IMR-90 (cell line): ENCODE measurements around the gene HACL1. TPM values are rescaled to one million over a fixed set of nuclear protein-coding genes. Genes with fewer than 3 reads are reported as not detected.
A peak's percentile ranks its signal among the peaks of the same experiment; 100 is the strongest.

ENCODE experiments used
- ATAC-seq: fragments of 200-7000 bp; cut with Tn5 transposase; 2 replicates; pipeline ENCODE4 v1.9.1; 2020; ENCODE audit warnings: low read depth, mild to moderate bottlenecking, moderate library complexity
- BruUV-seq: library from RNA; stranded (reverse); fragments of 400-500 nt; replicated peaks from 2 replicates; lab custom pipeline; 2021; lab: Mats Ljungman, UMichigan
- CTCF ChIA-PET: fragments of 300-600 bp; formaldehyde crosslinking; extraction: SDS; loops from one replicate; lab custom pipeline; 2021; ENCODE audit warnings: antibody characterized with exemption; lab: Yijun Ruan, JAX
- POLR2A ChIA-PET: fragments of 300-600 bp; sonication (Branson Sonifier 250); formaldehyde crosslinking; loops from one replicate; lab custom pipeline; 2022; ENCODE audit warnings: antibody characterized with exemption; ENCODE audit not compliant: unreplicated experiment; lab: Charles Lee
- DNase-seq: peaks from one replicate; pipeline ENCODE4 v3.0.0; 2013
- H2AFZ ChIP-seq: replicated peaks from 2 replicates; pipeline ENCODE3; 2013; ENCODE audit warnings: low read length, mild to moderate bottlenecking; ENCODE audit not compliant: poor library complexity
- H2AK5ac ChIP-seq: 2 replicates; pipeline ENCODE4 v1.6.1; 2013; ENCODE audit warnings: low read depth, low read length, inconsistent platforms
- H2AK9ac ChIP-seq: replicated peaks from 2 replicates; pipeline ENCODE3; 2013; ENCODE audit warnings: mild to moderate bottlenecking, low read depth, low read length, moderate library complexity; ENCODE audit not compliant: poor library complexity
- H2BK120ac ChIP-seq: 2 replicates; pipeline ENCODE4 v1.6.1; 2013; ENCODE audit warnings: low read depth, low read length, inconsistent platforms
- H2BK15ac ChIP-seq: 3 replicates; pipeline ENCODE4 v1.6.1; 2013; ENCODE audit warnings: low read depth, low read length, inconsistent platforms
- H2BK20ac ChIP-seq: 2 replicates; pipeline ENCODE4 v1.6.1; 2013; ENCODE audit warnings: low read depth, mild to moderate bottlenecking, inconsistent platforms, low read length, moderate library complexity
- H2BK5ac ChIP-seq: 2 replicates; pipeline ENCODE4 v1.6.1; 2013; ENCODE audit warnings: mild to moderate bottlenecking, low read depth, low read length, inconsistent platforms; ENCODE audit not compliant: poor library complexity, severe bottlenecking
- H3K14ac ChIP-seq: replicated peaks from 2 replicates; pipeline ENCODE4 v1.6.1; 2013; ENCODE audit warnings: low read depth, low read length, inconsistent platforms
- H3K18ac ChIP-seq: 2 replicates; pipeline ENCODE4 v1.6.1; 2013; ENCODE audit warnings: low read depth, low read length, control low read depth
- H3K23ac ChIP-seq: 2 replicates; pipeline ENCODE4 v1.6.1; 2013; ENCODE audit warnings: low read depth, low read length, inconsistent platforms
- H3K27ac ChIP-seq: 2 replicates; pipeline ENCODE4 v1.5.1; 2013; ENCODE audit warnings: mild to moderate bottlenecking, control low read depth, low read length; ENCODE audit not compliant: insufficient read depth
- H3K27me3 ChIP-seq: 2 replicates; pipeline ENCODE4 v1.6.1; 2013; ENCODE audit warnings: low read length; ENCODE audit not compliant: control insufficient read depth, insufficient read depth
- H3K36me3 ChIP-seq: 2 replicates; pipeline ENCODE4 v1.6.1; 2013; ENCODE audit warnings: low read length, mixed read lengths; ENCODE audit not compliant: control insufficient read depth, insufficient read depth
- H3K4ac ChIP-seq: 2 replicates; pipeline ENCODE4 v1.6.1; 2013; ENCODE audit warnings: low read depth, low read length, inconsistent platforms
- H3K4me1 ChIP-seq: 2 replicates; pipeline ENCODE4 v1.6.1; 2013; ENCODE audit warnings: low read length, mixed read lengths; ENCODE audit not compliant: control insufficient read depth, insufficient read depth
- H3K4me2 ChIP-seq: 2 replicates; pipeline ENCODE4 v1.6.1; 2013; ENCODE audit warnings: low read depth, mild to moderate bottlenecking, control low read depth, low read length, moderate library complexity
- H3K4me3 ChIP-seq: 2 replicates; pipeline ENCODE4 v1.5.1; 2013; ENCODE audit warnings: low read depth, mild to moderate bottlenecking, control low read depth, low read length, moderate library complexity; ENCODE audit not compliant: insufficient read depth
- H3K56ac ChIP-seq: 2 replicates; pipeline ENCODE4 v1.6.1; 2013; ENCODE audit warnings: low read length, inconsistent platforms; ENCODE audit not compliant: insufficient read depth; ENCODE audit errors: extremely low read depth
- H3K79me1 ChIP-seq, 2 experiments: 2 replicates each; pipeline ENCODE4 v1.6.1; 2013; ENCODE audit warnings: low read length in 2 of 2, inconsistent platforms in 1 of 2, low read depth in 1 of 2
- H3K9ac ChIP-seq: 2 replicates; pipeline ENCODE4 v1.6.1; 2013; ENCODE audit warnings: low read depth, low read length, control low read depth
- H3K9me1 ChIP-seq: 2 replicates; pipeline ENCODE4 v1.6.1; 2013; ENCODE audit warnings: low read length, inconsistent platforms; ENCODE audit not compliant: insufficient read depth
- H3K9me3 ChIP-seq: 2 replicates; pipeline ENCODE4 v1.6.1; 2013; ENCODE audit warnings: low read length; ENCODE audit not compliant: control insufficient read depth, insufficient read depth
- H4K20me1 ChIP-seq: 2 replicates; pipeline ENCODE4 v1.6.1; 2013; ENCODE audit warnings: low read length, inconsistent platforms; ENCODE audit not compliant: insufficient read depth
- H4K5ac ChIP-seq: 2 replicates; pipeline ENCODE4 v1.6.1; 2013; ENCODE audit warnings: mild to moderate bottlenecking, low read depth, low read length, control low read depth
- H4K8ac ChIP-seq, 2 experiments: 2 replicates each; pipeline ENCODE4 v1.6.1; 2013; ENCODE audit warnings: low read depth in 2 of 2, low read length in 2 of 2, control low read depth in 1 of 2, inconsistent platforms in 1 of 2
- H4K91ac ChIP-seq: 2 replicates; pipeline ENCODE4 v1.6.1; 2013; ENCODE audit warnings: low read depth, low read length, inconsistent platforms; ENCODE audit not compliant: insufficient read depth
- BHLHE40 ChIP-seq: fragments of 150-350 bp; IDR thresholded peaks from 2 replicates; pipeline ENCODE4 v1.6.1; 2016; ENCODE audit warnings: mild to moderate bottlenecking, low read depth, low read length
- CEBPB ChIP-seq: IDR thresholded peaks from 2 replicates; pipeline ENCODE4 v1.6.1; 2012; ENCODE audit warnings: low read depth, low read length, improper control_type of control experiment
- CHD1 ChIP-seq: IDR thresholded peaks from 2 replicates; pipeline ENCODE4 v1.6.1; 2012; ENCODE audit warnings: low read depth, low read length, improper control_type of control experiment
- ELK1 ChIP-seq: fragments of 150-350 bp; IDR thresholded peaks from 2 replicates; pipeline ENCODE4 v1.6.1; 2016; ENCODE audit warnings: low read depth, mild to moderate bottlenecking, low read length, moderate library complexity, borderline replicate concordance
- FOS ChIP-seq: fragments of 150-350 bp; IDR thresholded peaks from 2 replicates; pipeline ENCODE4 v1.6.1; 2016; ENCODE audit warnings: low read depth, low read length
- MAFK ChIP-seq: IDR thresholded peaks from 2 replicates; pipeline ENCODE4 v1.6.1; 2012; ENCODE audit warnings: low read depth, low read length, improper control_type of control experiment
- MAZ ChIP-seq: IDR thresholded peaks from 2 replicates; pipeline ENCODE4 v1.6.1; 2012; ENCODE audit warnings: low read depth, mild to moderate bottlenecking, low read length, improper control_type of control experiment, moderate library complexity, borderline replicate concordance
- MXI1 ChIP-seq: IDR thresholded peaks from 2 replicates; pipeline ENCODE4 v1.6.1; 2012; ENCODE audit warnings: low read depth, mild to moderate bottlenecking, low read length, moderate library complexity, borderline replicate concordance
- NFE2L2 ChIP-seq: fragments of 150-350 bp; IDR thresholded peaks from 2 replicates; pipeline ENCODE4 v1.6.1; 2016; ENCODE audit warnings: low read depth, mild to moderate bottlenecking, low read length
- POLR2A ChIP-seq: IDR thresholded peaks from 2 replicates; pipeline ENCODE4 v1.6.1; 2012; ENCODE audit warnings: mild to moderate bottlenecking, low read depth, low read length
- RAD21 ChIP-seq: IDR thresholded peaks from 2 replicates; pipeline ENCODE4 v1.6.1; 2012; ENCODE audit warnings: low read length, improper control_type of control experiment
- RCOR1 ChIP-seq: IDR thresholded peaks from 2 replicates; pipeline ENCODE4 v1.6.1; 2012; ENCODE audit warnings: mild to moderate bottlenecking, low read length, improper control_type of control experiment; ENCODE audit not compliant: insufficient replicate concordance
- RFX5 ChIP-seq: IDR thresholded peaks from 2 replicates; pipeline ENCODE4 v1.8.0; 2012; ENCODE audit warnings: low read depth, mild to moderate bottlenecking, low read length, moderate library complexity
- SMC3 ChIP-seq: fragments of 150-350 bp; IDR thresholded peaks from 2 replicates; pipeline ENCODE4 v1.6.1; 2016; ENCODE audit warnings: low read depth, mild to moderate bottlenecking, antibody characterized with exemption, low read length, moderate library complexity
- WGBS, 2 experiments: methylation state at CpG; one replicate each; pipeline versions ENCODE4 v1.1.5 to v1.1.7; 2013; ENCODE audit warnings: missing lambda C conversion rate in 2 of 2; ENCODE audit not compliant: insufficient read length in 1 of 2; ENCODE audit errors: extremely low coverage in 2 of 2; 5-methylcytosine and 5-hydroxymethylcytosine counted together
- dilution Hi-C: fragments of 300-500 bp; cut with HindIII; formaldehyde crosslinking; loops from one replicate; pipeline ENCODE4 v1.14.3; 2018; ENCODE audit warnings: low sequenced_read_pairs; ENCODE audit not compliant: unreplicated experiment
- in situ Hi-C: fragments of 300-500 bp; cut with MboI; formaldehyde crosslinking; loops from 3 replicates; pipeline ENCODE4 v1.14.3; 2019; ENCODE audit warnings: low sequenced_read_pairs, inconsistent platforms, mixed read lengths
- intact Hi-C: fragments of 100-400 bp; cut with micrococcal nuclease; formaldehyde crosslinking; loops from 2 replicates; pipeline ENCODE4 v1.10.0; 2022
- polyA plus RNA-seq, 3 experiments: library from polyadenylated mRNA; depleted of rRNA; stranded (reverse); fragments of >200 nt; gene quantifications; 2 replicates each; pipeline ENCODE4 v1.2.3, GENCODE V29; 2012; ENCODE audit warnings: low replicate concordance in 1 of 3
- total RNA-seq: library from RNA; depleted of rRNA; stranded (reverse); fragments of >200 nt; gene quantifications from 2 replicates; pipeline ENCODE4 v1.2.3, GENCODE V29; 2012
- TF ChIP-seq, protein P1 (sequence below): fragments of 150-350 bp; IDR thresholded peaks from 2 replicates; pipeline ENCODE4 v1.6.1; 2017; ENCODE audit warnings: mild to moderate bottlenecking, antibody characterized with exemption, low read length, low read depth
- TF ChIP-seq, protein P2 (sequence below): conservative IDR thresholded peaks from 2 replicates; pipeline ENCODE4 v1.5.1; 2012; ENCODE audit warnings: mild to moderate bottlenecking, low read depth, low read length, improper control_type of control experiment

The HACL1 gene
- total and polyA plus RNA-seq, 2 of the 4 experiments (the other 2 are of a cell fraction): 9.9 to 28.1 TPM

DNA sequence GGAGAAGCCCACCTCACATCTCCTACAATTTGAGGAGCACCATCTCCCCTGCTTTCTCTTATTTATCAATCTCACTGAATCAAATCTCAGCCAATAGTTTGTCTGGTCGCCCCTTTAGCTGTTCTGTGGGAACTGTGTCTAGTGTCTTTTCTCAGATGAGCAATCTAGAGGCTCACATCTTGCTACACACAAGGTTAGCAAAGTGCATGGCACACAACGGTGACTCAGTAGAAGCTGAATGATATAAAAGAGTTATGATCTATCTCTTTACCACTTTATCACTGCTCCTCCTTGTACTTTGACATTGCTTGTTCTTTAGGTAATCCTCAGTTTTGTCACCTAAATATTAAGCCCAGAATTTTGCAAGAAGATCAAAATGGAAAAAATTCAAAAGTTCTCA lies 63.0 kb downstream of the HACL1 start:
- H3K9me3 ChIP-seq: no peaks in the 10 kb centered on the region
- dilution Hi-C loops: no loop called here
- H2BK5ac ChIP-seq: no peak overlapping the region
- no peak overlapping the region for H3K4me3 ChIP-seq
- no peak overlapping the region for H2BK120ac ChIP-seq
- H3K4me2 ChIP-seq: no peak overlapping the region
- H2AFZ ChIP-seq: no peak overlapping the region
- no peak for TF ChIP-seq POLR2A
- TF ChIP-seq RAD21: no peak
- no peak for TF ChIP-seq BHLHE40
- no peak for TF ChIP-seq SMC3
- no peak for TF ChIP-seq NFE2L2
- TF ChIP-seq, protein P1, sequence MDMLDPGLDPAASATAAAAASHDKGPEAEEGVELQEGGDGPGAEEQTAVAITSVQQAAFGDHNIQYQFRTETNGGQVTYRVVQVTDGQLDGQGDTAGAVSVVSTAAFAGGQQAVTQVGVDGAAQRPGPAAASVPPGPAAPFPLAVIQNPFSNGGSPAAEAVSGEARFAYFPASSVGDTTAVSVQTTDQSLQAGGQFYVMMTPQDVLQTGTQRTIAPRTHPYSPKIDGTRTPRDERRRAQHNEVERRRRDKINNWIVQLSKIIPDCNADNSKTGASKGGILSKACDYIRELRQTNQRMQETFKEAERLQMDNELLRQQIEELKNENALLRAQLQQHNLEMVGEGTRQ: no peak
- no peak for TF ChIP-seq ELK1
- no peak for TF ChIP-seq CEBPB
- no peak for TF ChIP-seq MAFK
- no peak for TF ChIP-seq RCOR1
- TF ChIP-seq MAZ: no peak
- TF ChIP-seq CHD1: no peak
- no peak for TF ChIP-seq MXI1
- no peak for TF ChIP-seq RFX5
- TF ChIP-seq, protein P2, sequence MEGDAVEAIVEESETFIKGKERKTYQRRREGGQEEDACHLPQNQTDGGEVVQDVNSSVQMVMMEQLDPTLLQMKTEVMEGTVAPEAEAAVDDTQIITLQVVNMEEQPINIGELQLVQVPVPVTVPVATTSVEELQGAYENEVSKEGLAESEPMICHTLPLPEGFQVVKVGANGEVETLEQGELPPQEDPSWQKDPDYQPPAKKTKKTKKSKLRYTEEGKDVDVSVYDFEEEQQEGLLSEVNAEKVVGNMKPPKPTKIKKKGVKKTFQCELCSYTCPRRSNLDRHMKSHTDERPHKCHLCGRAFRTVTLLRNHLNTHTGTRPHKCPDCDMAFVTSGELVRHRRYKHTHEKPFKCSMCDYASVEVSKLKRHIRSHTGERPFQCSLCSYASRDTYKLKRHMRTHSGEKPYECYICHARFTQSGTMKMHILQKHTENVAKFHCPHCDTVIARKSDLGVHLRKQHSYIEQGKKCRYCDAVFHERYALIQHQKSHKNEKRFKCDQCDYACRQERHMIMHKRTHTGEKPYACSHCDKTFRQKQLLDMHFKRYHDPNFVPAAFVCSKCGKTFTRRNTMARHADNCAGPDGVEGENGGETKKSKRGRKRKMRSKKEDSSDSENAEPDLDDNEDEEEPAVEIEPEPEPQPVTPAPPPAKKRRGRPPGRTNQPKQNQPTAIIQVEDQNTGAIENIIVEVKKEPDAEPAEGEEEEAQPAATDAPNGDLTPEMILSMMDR: no peak
- TF ChIP-seq FOS: no peak
- H3K23ac ChIP-seq: no peak overlapping the region
- in situ Hi-C loops: no loop called here
- H3K4me1 ChIP-seq: no peaks in the 10 kb centered on the region
- H2BK20ac ChIP-seq: no peak overlapping the region
- H2BK15ac ChIP-seq: no peak overlapping the region
- DNase-seq (peak; percentile 9), ATAC-seq (no peak)
- no TSS peak for BruUV-seq
- H3K56ac ChIP-seq: no peak overlapping the region
- H4K20me1 ChIP-seq: no peaks in the 10 kb centered on the region
- no peak overlapping the region for H3K9ac ChIP-seq
- H3K79me1 ChIP-seq: no peaks in the 10 kb centered on the region
- H4K91ac ChIP-seq: no peak overlapping the region
- no peak overlapping the region for H3K18ac ChIP-seq
- H4K5ac ChIP-seq: no peak overlapping the region
- H2AK9ac ChIP-seq: no peak overlapping the region
- H3K14ac ChIP-seq: no peak overlapping the region
- H3K4ac ChIP-seq: no peak overlapping the region
- no peak overlapping the region for H4K8ac ChIP-seq
- H3K36me3 ChIP-seq: no peaks in the 10 kb centered on the region
- intact Hi-C loops: no loop called here
- no peaks in the 10 kb centered on the region for H3K27me3 ChIP-seq
- CTCF ChIA-PET: no interaction called here
- no peak overlapping the region for H3K27ac ChIP-seq
- H3K9me1 ChIP-seq: no peaks in the 10 kb centered on the region
- POLR2A ChIA-PET: no interaction called here
- no CpG with 5 or more reads among the region's 2 CpGs for WGBS, 2 experiments
- no peak overlapping the region for H2AK5ac ChIP-seq
